ENCODE data around the gene CNKSR3. TPM values are rescaled to one million over a fixed set of nuclear protein-coding genes. Genes with fewer than 3 reads are reported as not detected.
A peak's percentile ranks its signal among the peaks of the same experiment; 100 is the strongest.

Gene CNKSR3
- total and polyA plus RNA-seq, 2 donors from 2014 or later, result 13.8 to 63.1 TPM

- peak overlapping the region in 1 of 2 donors; percentile 64 for H3K27ac ChIP-seq (ENCODE audit: low read depth in 2 of 2, low read length in 2 of 2)
- intact Hi-C loops (cut with DNase I), result no loop called here
- FAIRE-seq, result no peak
Measured at GRCh38 chr6:154479771-154480639, 30.5 kb downstream of the CNKSR3 start.

GRCh38 chr6:154479351-154479769 lies 31.1 kb downstream of the CNKSR3 start:
- Histone ChIP-seq H3K4me1 (ENCODE audit: control insufficient read depth in 2 of 3, insufficient read depth in 2 of 3, low read depth in 1 of 3, low read length in 3 of 3) (peaks cover 22 to 40% (median 27%) of the 10 kb centered on the region in 3 donors), H3K27me3 (ENCODE audit: control insufficient read depth, insufficient read depth, low read length) (no peaks in the 10 kb centered on the region), H3K4me3 (ENCODE audit: low read length in 3 of 3) (no peak overlapping the region), H3K36me3 (ENCODE audit: control insufficient read depth in 2 of 3, insufficient read depth in 3 of 3, low read length in 3 of 3) (peaks cover 0 to 2% (median 0%) of the 10 kb centered on the region in 3 donors), H3K9ac (ENCODE audit: low read length in 3 of 3) (no peak overlapping the region), H3K27ac (ENCODE audit: low read depth in 2 of 2, low read length in 2 of 2) (no peak overlapping the region), H3K9me3 (ENCODE audit: control insufficient read depth in 2 of 3, insufficient read depth in 1 of 3, low read length in 3 of 3) (no peaks in the 10 kb centered on the region)
- no peak for FAIRE-seq
- intact Hi-C loops (cut with DNase I), result no loop called here
- TF ChIP-seq, protein P1, sequence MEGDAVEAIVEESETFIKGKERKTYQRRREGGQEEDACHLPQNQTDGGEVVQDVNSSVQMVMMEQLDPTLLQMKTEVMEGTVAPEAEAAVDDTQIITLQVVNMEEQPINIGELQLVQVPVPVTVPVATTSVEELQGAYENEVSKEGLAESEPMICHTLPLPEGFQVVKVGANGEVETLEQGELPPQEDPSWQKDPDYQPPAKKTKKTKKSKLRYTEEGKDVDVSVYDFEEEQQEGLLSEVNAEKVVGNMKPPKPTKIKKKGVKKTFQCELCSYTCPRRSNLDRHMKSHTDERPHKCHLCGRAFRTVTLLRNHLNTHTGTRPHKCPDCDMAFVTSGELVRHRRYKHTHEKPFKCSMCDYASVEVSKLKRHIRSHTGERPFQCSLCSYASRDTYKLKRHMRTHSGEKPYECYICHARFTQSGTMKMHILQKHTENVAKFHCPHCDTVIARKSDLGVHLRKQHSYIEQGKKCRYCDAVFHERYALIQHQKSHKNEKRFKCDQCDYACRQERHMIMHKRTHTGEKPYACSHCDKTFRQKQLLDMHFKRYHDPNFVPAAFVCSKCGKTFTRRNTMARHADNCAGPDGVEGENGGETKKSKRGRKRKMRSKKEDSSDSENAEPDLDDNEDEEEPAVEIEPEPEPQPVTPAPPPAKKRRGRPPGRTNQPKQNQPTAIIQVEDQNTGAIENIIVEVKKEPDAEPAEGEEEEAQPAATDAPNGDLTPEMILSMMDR (IDR thresholded peaks at IDR 0.05; ENCODE audit: borderline replicate concordance, extremely low read depth, insufficient read depth), result no peak
- peak in 2 of 5 donors; percentile 42 to 81 for DNase-seq

More at GRCh38 chr6:154479771-154480639, 30.5 kb downstream of the CNKSR3 start:
- TF ChIP-seq, protein P1 (IDR thresholded peaks at IDR 0.05; ENCODE audit: borderline replicate concordance, extremely low read depth, insufficient read depth), result no peak
- no peak overlapping the region for H3K9ac ChIP-seq (ENCODE audit: low read length in 3 of 3)
- peak in 4 of 5 donors; percentile 73 to 91 (median 85) for DNase-seq
- H3K27me3 ChIP-seq (ENCODE audit: control insufficient read depth, insufficient read depth, low read length), result no peaks in the 10 kb centered on the region
- peaks cover 0 to 2% (median 0%) of the 10 kb centered on the region in 3 donors for H3K36me3 ChIP-seq (ENCODE audit: control insufficient read depth in 2 of 3, insufficient read depth in 3 of 3, low read length in 3 of 3)
- peaks cover 22 to 34% (median 22%) of the 10 kb centered on the region in 3 donors for H3K4me1 ChIP-seq (ENCODE audit: control insufficient read depth in 2 of 3, insufficient read depth in 2 of 3, low read depth in 1 of 3, low read length in 3 of 3)
- H3K4me3 ChIP-seq (ENCODE audit: low read length in 3 of 3), result peak overlapping the region in 1 of 3 donors; percentile 16
- no peaks in the 10 kb centered on the region for H3K9me3 ChIP-seq (ENCODE audit: control insufficient read depth in 2 of 3, insufficient read depth in 1 of 3, low read length in 3 of 3)

GRCh38 chr6:154478701-154479060 lies 31.8 kb downstream of the CNKSR3 start:
- intact Hi-C loops (cut with DNase I), result no loop called here
- no peak overlapping the region for H3K4me3 ChIP-seq (ENCODE audit: low read length in 3 of 3)
- no peaks in the 10 kb centered on the region for H3K9me3 ChIP-seq (ENCODE audit: control insufficient read depth in 2 of 3, insufficient read depth in 1 of 3, low read length in 3 of 3)
- peaks cover 0 to 2% (median 0%) of the 10 kb centered on the region in 3 donors for H3K36me3 ChIP-seq (ENCODE audit: control insufficient read depth in 2 of 3, insufficient read depth in 3 of 3, low read length in 3 of 3)
- peak overlapping the region in 1 of 3 donors; percentile 8 for H3K9ac ChIP-seq (ENCODE audit: low read length in 3 of 3)
- peak overlapping the region; percentile 29 to 81 for H3K27ac ChIP-seq (ENCODE audit: low read depth in 2 of 2, low read length in 2 of 2)
- no peaks in the 10 kb centered on the region for H3K27me3 ChIP-seq (ENCODE audit: control insufficient read depth, insufficient read depth, low read length)
- TF ChIP-seq, protein P1 (IDR thresholded peaks at IDR 0.05; ENCODE audit: borderline replicate concordance, extremely low read depth, insufficient read depth), result no peak
- FAIRE-seq, result no peak
- peaks cover 22 to 39% (median 27%) of the 10 kb centered on the region in 3 donors for H3K4me1 ChIP-seq (ENCODE audit: control insufficient read depth in 2 of 3, insufficient read depth in 2 of 3, low read depth in 1 of 3, low read length in 3 of 3)
- peak in 2 of 5 donors; percentile 78 to 81 for DNase-seq

Measured in kidney (tissue), 14 donors.